M059J (cell line): ENCODE results near the gene RBM33. TPM values are rescaled to one million over a fixed set of nuclear protein-coding genes. Genes with fewer than 3 reads are reported as not detected.

Experiments
- DNase-seq: peaks from one replicate; pipeline ENCODE4 v3.0.0-alpha.2; 2012; ENCODE audit warnings: low read depth
- total RNA-seq: library from RNA; depleted of rRNA; stranded (reverse); fragments of >200 nt; shearing (Covaris generic); gene quantifications from 2 replicates; pipeline ENCODE4 v1.2.3, GENCODE V29; 2014

The RBM33 gene
- total RNA-seq, 1 experiment from 2014 or later: 15.5 TPM

GRCh38 chr7:155750255-155751125 is 106.0 kb downstream of the RBM33 start:
- no peak for DNase-seq

- DNase-seq: no peak
These were observed 106.9 kb downstream of the RBM33 start for GRCh38 chr7:155751409-155751808.

GRCh38 chr7:155752756-155753445 is 108.4 kb downstream of the RBM33 start:
- DNase-seq: no peak

GRCh38 chr7:155753446-155753965 is 109.0 kb downstream of the RBM33 start:
- no peak for DNase-seq

GRCh38 chr7:155754165-155754564 is 109.7 kb downstream of the RBM33 start:
- no peak for DNase-seq

- DNase-seq: no peak
These were observed 110.6 kb downstream of the RBM33 start for GRCh38 chr7:155755026-155755425.

- DNase-seq: no peak
These were observed 111.9 kb downstream of the RBM33 start for GRCh38 chr7:155756322-155756721.

GRCh38 chr7:155758348-155758747 is 113.9 kb downstream of the RBM33 start:
- DNase-seq: no peak

- DNase-seq: no peak
These were observed 115.4 kb downstream of the RBM33 start for GRCh38 chr7:155759740-155760430.

GRCh38 chr7:155761162-155761561 is 116.7 kb downstream of the RBM33 start:
- DNase-seq: no peak

GRCh38 chr7:155762036-155762435 is 117.6 kb downstream of the RBM33 start:
- no peak for DNase-seq

- DNase-seq: no peak
These were observed 118.2 kb downstream of the RBM33 start for GRCh38 chr7:155762655-155763054.

- no peak for DNase-seq
These were observed 118.7 kb downstream of the RBM33 start for GRCh38 chr7:155763122-155763521.

- no peak for DNase-seq
These were observed 119.4 kb downstream of the RBM33 start for GRCh38 chr7:155763691-155764437.

GRCh38 chr7:155764438-155764793 is 120.0 kb downstream of the RBM33 start:
- no peak for DNase-seq

GRCh38 chr7:155765458-155765857 is 121.0 kb downstream of the RBM33 start:
- DNase-seq: no peak

GRCh38 chr7:155766386-155766785 is 121.9 kb downstream of the RBM33 start:
- DNase-seq: no peak

GRCh38 chr7:155766966-155767916 is 122.8 kb downstream of the RBM33 start:
- DNase-seq: no peak

GRCh38 chr7:155769701-155770100 is 125.2 kb downstream of the RBM33 start:
- no peak for DNase-seq

GRCh38 chr7:155770241-155770640 is 125.8 kb downstream of the RBM33 start:
- no peak for DNase-seq
